Epithelial cell of proximal tubule (primary cell): ENCODE measurements around the gene COG2. TPM values are rescaled to one million over a fixed set of nuclear protein-coding genes. Genes with fewer than 3 reads are reported as not detected.

Experiments used
- DNase-seq: peaks from one replicate; pipeline ENCODE4 v3.0.0-alpha.2; 2011; ENCODE audit warnings: low read depth
- H3K4me3 ChIP-seq: 2 replicates; pipeline ENCODE4 v1.5.1; 2011; ENCODE audit warnings: low read depth, mild to moderate bottlenecking, low read length
- CTCF ChIP-seq: conservative IDR thresholded peaks from 2 replicates; pipeline ENCODE4 v1.5.1; 2012; ENCODE audit warnings: low read depth, mild to moderate bottlenecking, low read length
- total RNA-seq: library from RNA; depleted of rRNA; stranded (reverse); fragments of >200 nt; gene quantifications from 2 replicates; pipeline ENCODE4 v1.2.3, GENCODE V29; 2015

Gene COG2
- total RNA-seq, 1 donor from 2014 or later, result 17.2 TPM

- no peak overlapping the region for H3K4me3 ChIP-seq
- no peak for DNase-seq
- TF ChIP-seq CTCF, result no peak
Measured at GRCh38 chr1:230699716-230700115, 57.4 kb downstream of the COG2 start.

DNA sequence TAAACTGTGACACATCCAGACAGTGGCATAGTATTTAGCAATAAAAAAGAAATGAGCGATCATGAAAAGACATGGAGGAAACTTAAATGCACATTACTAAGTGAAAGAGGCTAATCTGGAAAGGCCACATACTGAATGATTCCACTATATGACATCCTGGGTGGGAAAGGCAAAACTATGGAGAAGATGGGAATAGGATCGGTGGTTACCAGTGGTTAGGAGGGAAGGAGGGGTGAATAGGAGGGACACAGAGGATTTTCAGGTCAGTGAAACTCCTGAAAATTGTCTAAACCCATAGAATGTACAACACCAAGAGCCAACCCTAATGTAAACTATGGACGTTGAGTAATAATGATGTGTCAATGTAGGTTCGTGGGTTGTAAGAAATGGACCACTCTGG is 57.9 kb downstream of the COG2 start:
- no peak overlapping the region for H3K4me3 ChIP-seq
- no peak for DNase-seq
- TF ChIP-seq CTCF, result no peak

DNA sequence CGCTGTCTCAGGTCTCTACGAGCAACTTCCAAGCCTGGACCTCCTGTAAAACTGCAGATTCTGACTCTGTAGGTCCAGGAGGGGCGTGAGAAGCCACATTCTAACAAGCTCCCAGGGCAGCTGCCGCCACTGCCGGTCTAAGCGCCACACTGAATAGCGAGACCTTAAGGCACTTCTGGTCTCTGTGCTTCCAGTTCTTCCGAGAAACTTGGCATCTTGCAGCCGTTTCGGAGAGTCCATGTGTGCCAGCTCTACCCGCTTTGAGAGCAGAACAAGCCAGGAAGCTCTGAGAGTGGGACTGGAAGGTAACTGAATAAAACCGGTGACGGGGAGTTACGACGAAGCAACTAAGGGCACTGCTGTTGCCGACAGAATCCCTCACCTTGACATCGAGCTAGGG is 59.2 kb downstream of the COG2 start:
- no peak for TF ChIP-seq CTCF
- DNase-seq, result no peak
- no peak overlapping the region for H3K4me3 ChIP-seq

- DNase-seq, result no peak
- no peak for TF ChIP-seq CTCF
Measured at GRCh38 chr1:230701895-230702768, 59.9 kb downstream of the COG2 start.

GRCh38 chr1:230702934-230703678 is 60.8 kb downstream of the COG2 start:
- no peak overlapping the region for H3K4me3 ChIP-seq
- DNase-seq, result no peak
- TF ChIP-seq CTCF, result no peak

More at GRCh38 chr1:230701895-230702768, 59.9 kb downstream of the COG2 start:
- H3K4me3 ChIP-seq, result no peak overlapping the region

DNA sequence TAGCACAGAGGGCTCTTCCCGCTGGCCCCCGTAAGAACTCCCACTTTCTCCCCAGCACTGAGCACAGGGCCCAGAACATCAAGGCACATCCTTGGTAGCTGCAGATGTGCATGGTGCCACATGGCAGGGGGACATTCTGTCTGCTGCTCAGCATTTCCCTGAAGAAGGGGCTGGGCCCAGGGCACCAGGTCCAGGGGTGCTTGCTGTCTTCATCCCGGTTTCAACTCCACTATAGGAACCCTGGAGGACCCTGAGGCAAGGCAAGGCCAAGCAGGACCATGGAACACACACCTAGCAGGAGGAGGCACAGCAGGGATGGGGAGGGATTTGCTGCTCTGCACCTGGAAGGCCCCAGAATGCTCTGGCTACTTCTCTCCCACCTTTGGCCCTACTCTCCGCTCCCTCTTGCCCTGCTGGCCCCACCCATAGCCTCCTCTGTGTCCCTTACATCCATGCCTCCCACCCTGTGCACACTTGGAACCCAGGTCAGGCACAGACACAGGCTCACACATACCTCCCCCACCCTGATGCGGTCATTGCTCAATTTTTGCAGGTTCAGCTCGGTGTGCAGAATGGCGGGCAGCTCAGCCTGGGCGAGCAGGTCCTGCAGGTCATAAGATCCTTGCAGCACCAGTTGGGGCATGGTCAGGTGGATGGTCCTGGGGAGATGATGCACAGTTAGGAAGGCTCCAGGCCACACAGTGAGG is 61.6 kb downstream of the COG2 start:
- no peak overlapping the region for H3K4me3 ChIP-seq
- TF ChIP-seq CTCF, result no peak

More for the DNA sequence above, 61.6 kb downstream of the COG2 start:
- no peak for DNase-seq
